GM10248 (cell line): ENCODE measurements around the gene AUP1.

Source experiments
- CTCF ChIA-PET: fragments of 300-600 bp; sonication (Branson Sonifier 250); formaldehyde crosslinking; extraction: SDS; loops from one replicate; lab custom pipeline; 2021; ENCODE audit warnings: antibody characterized with exemption; lab: Yijun Ruan, JAX
- POLR2A ChIA-PET: fragments of 350-650 bp; sonication (Branson Sonifier 250); formaldehyde crosslinking; extraction: SDS; loops from one replicate; lab custom pipeline; 2020; ENCODE audit warnings: antibody characterized with exemption; lab: Yijun Ruan, JAX
- DNase-seq: peaks from one replicate; pipeline ENCODE4 v3.0.0; 2012; ENCODE audit errors: extremely low spot score
- CTCF ChIP-seq: IDR thresholded peaks from 2 replicates; pipeline ENCODE4 v1.5.1; 2012; ENCODE audit warnings: mild to moderate bottlenecking, low read depth; ENCODE audit errors: extremely low read depth, missing control alignments, control extremely low read depth

The AUP1 gene

DNA sequence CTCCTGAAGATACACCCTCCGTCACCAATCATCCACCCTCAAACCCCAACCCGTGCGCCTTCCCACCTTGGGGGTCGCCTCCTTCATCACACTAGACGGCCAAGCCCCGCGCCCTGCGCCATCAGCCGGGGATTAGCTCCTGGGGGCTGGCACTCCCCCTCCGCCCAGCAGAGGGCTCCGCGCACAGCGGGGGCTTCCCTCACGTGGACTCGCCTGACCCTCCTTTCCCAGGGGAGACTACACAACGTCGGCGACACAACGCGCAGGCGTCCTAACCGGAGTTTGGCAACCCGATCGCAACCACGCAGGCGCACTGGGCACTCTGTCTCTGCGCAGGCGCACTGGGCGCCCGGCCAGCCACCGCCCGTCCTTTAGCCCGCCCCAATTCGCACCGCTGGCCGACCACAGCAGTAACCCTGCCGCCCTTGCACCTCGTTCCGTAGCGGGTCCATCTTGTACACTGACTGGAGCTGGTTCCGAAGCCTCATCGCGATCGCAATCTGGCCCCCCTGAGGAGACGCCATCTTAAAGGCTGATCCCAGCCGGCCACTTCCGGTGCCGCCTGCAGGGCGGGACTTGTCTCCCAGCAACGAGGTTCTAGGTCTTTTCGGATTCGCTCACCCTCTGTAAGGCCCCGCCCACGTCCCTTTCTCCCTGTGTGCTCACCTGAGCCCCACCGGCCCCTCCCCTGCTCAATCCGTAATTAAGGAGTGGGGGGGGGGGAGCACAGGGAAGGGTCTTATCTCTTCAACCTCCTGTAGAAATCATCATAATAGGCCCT lies 22.2 kb downstream of the AUP1 start, which contains the start of gene PCGF1:
PCGF1 (minus strand) TSS at position 551 of the 781 bp plus-strand sequence; CDS start at position 524, 27 bp downstream.
- POLR2A ChIA-PET: interaction anchor here (1.3 kb wide), 1 partner anchor 22 kb away, joined by 5 read pairs; the partner anchor contains the start of genes AUP1 and HTRA2
- CTCF ChIA-PET: interaction anchor here (0.7 to 2.4 kb wide), 9 partner anchors 13 to 81 kb away, joined by 3 to 11 read pairs (median 4); partner anchors contain the start of genes CCDC142, HTRA2 and TTC31
- peak; percentile 61 for TF ChIP-seq CTCF
- DNase-seq: peak; percentile 97

- CTCF ChIA-PET: interaction anchor here (1.6 to 3.3 kb wide), 6 partner anchors 14 to 82 kb away, joined by 5 to 20 read pairs (median 10); partner anchors contain the start of genes AUP1, CCDC142, HTRA2 and TTC31
- DNase-seq: no peak
- POLR2A ChIA-PET: no interaction called here
- no peak for TF ChIP-seq CTCF
These were observed 23.9 kb downstream of the AUP1 start for GRCh38 chr2:74505448-74506246.

GRCh38 chr2:74504591-74504990 lies 24.9 kb downstream of the AUP1 start:
- no peak for DNase-seq
- TF ChIP-seq CTCF: no peak
- POLR2A ChIA-PET: interaction anchor here (1.7 kb wide), 1 partner anchor 46 kb away, joined by 8 read pairs; the partner anchor contains the start of gene WBP1
- CTCF ChIA-PET: interaction anchor here (1.2 to 3.3 kb wide), 7 partner anchors 12 to 83 kb away, joined by 4 to 20 read pairs (median 6); partner anchors contain the start of genes AUP1 and HTRA2

- no peak for TF ChIP-seq CTCF
- POLR2A ChIA-PET: interaction anchor here (0.7 to 1.7 kb wide), 2 partner anchors 45 to 49 kb away, joined by 3 to 8 read pairs; partner anchors contain the start of genes INO80B and WBP1
- no peak for DNase-seq
These were observed 25.7 kb downstream of the AUP1 start for GRCh38 chr2:74503506-74504475.

DNA sequence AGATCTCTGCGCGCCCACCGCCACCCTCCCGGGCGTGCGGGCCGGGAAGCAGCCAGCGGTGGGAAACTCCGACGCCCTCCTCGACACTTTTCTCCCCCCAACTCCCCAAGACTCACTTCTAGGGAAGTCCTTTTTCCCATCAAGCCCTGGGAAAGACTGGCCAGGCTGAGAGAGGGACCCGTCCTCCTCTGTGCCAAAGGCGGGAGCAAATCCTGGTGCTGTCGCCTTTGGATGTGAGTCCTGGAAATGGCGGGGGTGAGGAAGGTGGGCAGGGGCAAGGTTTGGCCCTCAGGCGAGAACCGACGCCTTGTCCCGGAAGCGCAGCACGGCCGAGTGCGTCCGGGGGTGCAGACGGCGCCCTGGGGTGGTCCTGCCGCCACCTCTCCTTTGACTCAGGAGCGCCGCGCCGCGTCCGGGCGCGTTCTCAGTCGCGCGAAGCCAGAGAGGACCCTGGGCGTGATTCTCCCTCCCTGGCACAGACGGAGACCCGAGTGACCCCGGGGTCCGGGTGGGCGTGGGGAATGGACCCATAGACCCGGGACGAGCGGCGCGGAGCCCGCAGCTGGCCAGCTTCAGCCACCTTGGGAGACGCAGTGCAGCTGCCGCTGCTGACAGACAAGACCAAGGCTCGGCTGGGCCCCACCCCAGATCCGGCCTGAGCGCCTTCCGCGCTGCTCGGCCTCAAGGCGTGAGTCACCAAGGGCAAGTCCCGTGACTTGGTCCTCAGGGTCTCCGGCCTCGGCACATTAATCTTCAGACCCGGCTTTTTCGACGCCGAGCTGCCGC lies 26.6 kb downstream of the AUP1 start:
- POLR2A ChIA-PET: interaction anchor here (0.7 to 1.7 kb wide), 2 partner anchors 45 to 48 kb away, joined by 3 to 8 read pairs; partner anchors contain the start of genes INO80B and WBP1
- TF ChIP-seq CTCF: peak; percentile 57
- CTCF ChIA-PET: interaction anchor here (1.1 to 3.3 kb wide), 8 partner anchors 11 to 85 kb away, joined by 3 to 20 read pairs (median 4); partner anchors contain the start of genes AUP1, CCDC142, HTRA2 and TTC31
- DNase-seq: peak; percentile 80

More at GRCh38 chr2:74503506-74504475, 25.7 kb downstream of the AUP1 start:
- CTCF ChIA-PET: interaction anchor here (0.9 to 3.3 kb wide), 12 partner anchors 8 to 84 kb away, joined by 3 to 20 read pairs (median 4); partner anchors contain the start of genes AUP1, CCDC142, HTRA2 and TTC31
